T-cell (primary cell): ENCODE data around the gene ENTPD1. TPM values are rescaled to one million over a fixed set of nuclear protein-coding genes. Genes with fewer than 3 reads are reported as not detected.
"Not testable (repeated sequence)": the region's sequence is repeated elsewhere in the genome, so short reads cannot be mapped to it uniquely, and the experiment has no call there.

Source experiments
- ATAC-seq, 4 experiments: fragments of 200-7000 bp in 3 of 4; fragments of 150-1000 bp in 1 of 4; cut with Tn5 transposase; replicated peaks in 1 of 4; 1 replicate in 3 of 4; 2 replicates in 1 of 4; pipeline ENCODE4 v1.10.0; 2021; ENCODE audit warnings: moderate library complexity in 3 of 4, mild to moderate bottlenecking in 2 of 4, moderate number of reproducible peaks in 1 of 4
- CTCF ChIA-PET, 2 donors: fragments of 300-600 bp; sonication (Branson Sonifier 250); formaldehyde crosslinking; loops; one replicate each; lab custom pipeline; 2022; ENCODE audit warnings: antibody characterized with exemption in 2 of 2; lab: Charles Lee
- POLR2A ChIA-PET, 2 donors: fragments of 300-600 bp; sonication (Branson Sonifier 250); formaldehyde crosslinking; loops; one replicate each; lab custom pipeline; 2022; ENCODE audit warnings: antibody characterized with exemption in 2 of 2; lab: Charles Lee
- DNase-seq, 35 experiments: peaks; one replicate each; pipeline versions ENCODE4 v3.0.0 to v3.0.0-alpha.2; 2013 to 2023
- H3K27ac ChIP-seq: one replicate; pipeline ENCODE4 v1.5.1; 2013; ENCODE audit warnings: low read length
- H3K27me3 ChIP-seq, 2 experiments: replicated peaks in 1 of 2; 1 replicate in 1 of 2; 2 replicates in 1 of 2; pipeline versions ENCODE4 v1.6.1 to v1.7.0; 2013; ENCODE audit warnings: low read length in 1 of 2, mixed read lengths in 1 of 2; ENCODE audit not compliant: control insufficient read depth in 2 of 2, insufficient read depth in 2 of 2; ENCODE audit errors: extremely low read depth in 1 of 2
- H3K36me3 ChIP-seq, 2 donors: 1 replicate in 1 of 2; 2 replicates in 1 of 2; pipeline versions ENCODE4 v1.6.1 to v1.7.0; 2013; ENCODE audit warnings: low read length in 1 of 2; ENCODE audit not compliant: control insufficient read depth in 2 of 2, insufficient read depth in 1 of 2; ENCODE audit errors: extremely low read depth in 1 of 2
- H3K4me1 ChIP-seq, 2 experiments: 1 replicate in 1 of 2; 2 replicates in 1 of 2; pipeline versions ENCODE4 v1.6.1 to v1.7.0; 2013; ENCODE audit warnings: low read length in 2 of 2, mixed read lengths in 1 of 2; ENCODE audit not compliant: insufficient read depth in 2 of 2, control insufficient read depth in 1 of 2; ENCODE audit errors: extremely low read depth in 1 of 2
- H3K4me3 ChIP-seq, 2 donors: 1 replicate in 1 of 2; 2 replicates in 1 of 2; pipeline versions ENCODE4 v1.5.1 to v1.7.0; 2013; ENCODE audit warnings: mild to moderate bottlenecking in 2 of 2, low read length in 1 of 2, moderate library complexity in 1 of 2; ENCODE audit not compliant: control insufficient read depth in 1 of 2; ENCODE audit errors: extremely low read depth in 1 of 2
- H3K9me3 ChIP-seq: 2 replicates; pipeline ENCODE4 v1.7.0; 2013
- H3K27ac Mint-ChIP-seq, 2 donors: one replicate each; pipeline ENCODE4 v1.8.0; 2020 to 2021; ENCODE audit warnings: mild to moderate bottlenecking in 2 of 2, mixed read lengths in 2 of 2
- H3K27me3 Mint-ChIP-seq, 2 donors: one replicate each; pipeline ENCODE4 v1.8.0; 2021 to 2022; ENCODE audit warnings: mixed read lengths in 2 of 2
- H3K36me3 Mint-ChIP-seq: one replicate; pipeline ENCODE4 v1.8.0; 2021; ENCODE audit warnings: mixed read lengths
- H3K4me1 Mint-ChIP-seq, 3 donors: one replicate each; pipeline ENCODE4 v1.8.0; 2020 to 2022; ENCODE audit warnings: mixed read lengths in 3 of 3, mild to moderate bottlenecking in 1 of 3
- H3K4me3 Mint-ChIP-seq, 3 donors: one replicate each; pipeline ENCODE4 v1.8.0; 2020 to 2022; ENCODE audit warnings: mild to moderate bottlenecking in 3 of 3, mixed read lengths in 3 of 3, moderate library complexity in 3 of 3
- H3K9me3 Mint-ChIP-seq, 3 donors: one replicate each; pipeline ENCODE4 v1.8.0; 2020 to 2022; ENCODE audit warnings: mixed read lengths in 3 of 3
- WGBS: methylation state at CpG from one replicate; pipeline ENCODE4 v1.1.5; 2013; ENCODE audit warnings: missing lambda C conversion rate; ENCODE audit not compliant: insufficient coverage; 5-methylcytosine and 5-hydroxymethylcytosine counted together
- total RNA-seq, 35 experiments: library from RNA in 6 of 35; stranded (reverse) in 6 of 35; fragments of 120-200 nt in 1 of 35; gene quantifications; one replicate each; pipeline versions ENCODE4 v1.2.1 to v1.2.4 and lab custom pipeline; 2013 to 2026

ENTPD1 gene
- total RNA-seq, 5 donors from 2014 or later (not counting 1 experiment from before 2014, with no cell fraction given) = 1.5 to 4.6 (median 1.9) TPM

GRCh38 chr10:95795602-95796001 is 39.6 kb downstream of the ENTPD1 start:
- Histone ChIP-seq H3K27me3 (no peaks in the 10 kb centered on the region), H3K9me3 (no peaks in the 10 kb centered on the region), H3K4me3 (no peak overlapping the region), H3K4me1 (peaks cover 0 to 2% of the 10 kb centered on the region in 2 experiments), H3K27ac (no peak overlapping the region), H3K36me3 (no peaks in the 10 kb centered on the region)
- peaks cover 0 to 14% (median 0%) of the 10 kb centered on the region in 3 donors for H3K4me1 Mint-ChIP-seq
- peaks cover 0 to 4% (median 4%) of the 10 kb centered on the region in 3 donors for H3K9me3 Mint-ChIP-seq
- POLR2A ChIA-PET = no interaction called here
- H3K27ac Mint-ChIP-seq = no peak overlapping the region
- DNase-seq (no peak), ATAC-seq (no peak)
- no peaks in the 10 kb centered on the region for H3K36me3 Mint-ChIP-seq
- WGBS = 83% methylated on average over 1 of the region's 3 CpGs
- H3K4me3 Mint-ChIP-seq = no peak overlapping the region
- CTCF ChIA-PET = interaction anchor here in 1 of 2 donors (0.8 kb wide), 1 partner anchor 46 kb away, joined by 3 read pairs; no protein-coding TSS in a partner anchor
- peaks cover 0 to 2% of the 10 kb centered on the region in 2 donors for H3K27me3 Mint-ChIP-seq

GRCh38 chr10:95796504-95796903 is 40.5 kb downstream of the ENTPD1 start:
- Histone ChIP-seq H3K4me1 (peaks cover 0 to 2% of the 10 kb centered on the region in 2 experiments), H3K27ac (no peak overlapping the region), H3K36me3 (no peaks in the 10 kb centered on the region), H3K9me3 (no peaks in the 10 kb centered on the region), H3K4me3 (no peak overlapping the region), H3K27me3 (no peaks in the 10 kb centered on the region)
- ChIA-PET POLR2A (interaction anchor here in 1 of 2 donors (0.5 kb wide), 1 partner anchor 14 kb away, joined by 3 read pairs; no protein-coding TSS in a partner anchor), CTCF (no interaction called here)
- peaks cover 0 to 12% (median 0%) of the 10 kb centered on the region in 3 donors for H3K4me1 Mint-ChIP-seq
- H3K27me3 Mint-ChIP-seq = no peaks in the 10 kb centered on the region
- H3K27ac Mint-ChIP-seq = no peak overlapping the region
- peaks cover 0 to 4% (median 4%) of the 10 kb centered on the region in 3 donors for H3K9me3 Mint-ChIP-seq
- no peak for DNase-seq
- no peaks in the 10 kb centered on the region for H3K36me3 Mint-ChIP-seq
- no peak overlapping the region for H3K4me3 Mint-ChIP-seq
- no peak for ATAC-seq

- H3K4me3 Mint-ChIP-seq = no peak overlapping the region
- peaks cover 0 to 2% of the 10 kb centered on the region in 2 experiments for H3K4me1 ChIP-seq
- peaks cover 0 to 8% (median 0%) of the 10 kb centered on the region in 3 donors for H3K4me1 Mint-ChIP-seq
- POLR2A ChIA-PET = no interaction called here
- no peaks in the 10 kb centered on the region for H3K36me3 ChIP-seq
- H3K9me3 ChIP-seq = no peaks in the 10 kb centered on the region
- H3K27me3 Mint-ChIP-seq = no peaks in the 10 kb centered on the region
- H3K27ac Mint-ChIP-seq = no peak overlapping the region
- CTCF ChIA-PET = interaction anchor here in 1 of 2 donors (0.5 kb wide), 1 partner anchor 571 kb away, joined by 3 read pairs; no protein-coding TSS in a partner anchor
- H3K4me3 ChIP-seq = no peak overlapping the region
- no peak overlapping the region for H3K27ac ChIP-seq
- H3K36me3 Mint-ChIP-seq = no peaks in the 10 kb centered on the region
- no peaks in the 10 kb centered on the region for H3K27me3 ChIP-seq
- ATAC-seq (no peak), DNase-seq (no peak)
- H3K9me3 Mint-ChIP-seq = peaks cover 2 to 4% (median 4%) of the 10 kb centered on the region in 3 donors
Observed at GRCh38 chr10:95798096-95798855, 42.3 kb downstream of the ENTPD1 start.

GRCh38 chr10:95800286-95800685 is 44.3 kb downstream of the ENTPD1 start:
- ATAC-seq, H3K9me3 Mint-ChIP-seq, DNase-seq, H3K9me3 ChIP-seq, H3K4me1 ChIP-seq, H3K4me3 Mint-ChIP-seq, H3K27ac ChIP-seq, H3K4me1 Mint-ChIP-seq, H3K27me3 ChIP-seq, H3K27ac Mint-ChIP-seq, POLR2A ChIA-PET, CTCF ChIA-PET, H3K4me3 ChIP-seq, H3K27me3 Mint-ChIP-seq, H3K36me3 ChIP-seq, H3K36me3 Mint-ChIP-seq: not testable (repeated sequence)
- WGBS = no CpG with 5 or more reads among the region's 2 CpGs

GRCh38 chr10:95806687-95807380 is 50.9 kb downstream of the ENTPD1 start:
- H3K4me3 Mint-ChIP-seq, POLR2A ChIA-PET, H3K4me1 Mint-ChIP-seq, H3K36me3 ChIP-seq, H3K4me3 ChIP-seq, H3K36me3 Mint-ChIP-seq, H3K9me3 Mint-ChIP-seq, H3K4me1 ChIP-seq, H3K27ac Mint-ChIP-seq, H3K27me3 ChIP-seq, H3K9me3 ChIP-seq, ATAC-seq, DNase-seq, CTCF ChIA-PET, H3K27ac ChIP-seq: not testable (repeated sequence)
- H3K27me3 Mint-ChIP-seq = peaks cover 8 to 33% of the 10 kb centered on the region in 2 donors
- WGBS = 67% methylated on average over 4 of the region's 11 CpGs

- 100% methylated on average over 2 of the region's 8 CpGs for WGBS
- not testable (repeated sequence) for ATAC-seq
Observed at GRCh38 chr10:95808705-95809308, 52.8 kb downstream of the ENTPD1 start.

More at GRCh38 chr10:95808705-95809308, 52.8 kb downstream of the ENTPD1 start:
- H3K4me3 ChIP-seq, CTCF ChIA-PET, H3K27me3 ChIP-seq, H3K36me3 Mint-ChIP-seq, H3K4me1 Mint-ChIP-seq, H3K27ac Mint-ChIP-seq, H3K36me3 ChIP-seq, H3K4me1 ChIP-seq, H3K9me3 Mint-ChIP-seq, H3K4me3 Mint-ChIP-seq, POLR2A ChIA-PET, H3K9me3 ChIP-seq, H3K27ac ChIP-seq, DNase-seq: not testable (repeated sequence)
- H3K27me3 Mint-ChIP-seq = peaks cover 8 to 33% of the 10 kb centered on the region in 2 donors
